Measurements from ENCODE around the gene APBA2.

APBA2 gene

GRCh38 chr15:28963711-28964081, 77.9 kb downstream of the APBA2 start:
- CTCF ChIA-PET = no interaction called here
- POLR2A ChIA-PET = no interaction called here
- TF ChIP-seq CTCF (IDR thresholded peaks at IDR 0.05; ENCODE audit: control extremely low read depth, extremely low read depth, low read depth, missing control alignments) = no peak
- no peak for DNase-seq (ENCODE audit: extremely low spot score)

- POLR2A ChIA-PET = no interaction called here
- TF ChIP-seq CTCF (IDR thresholded peaks at IDR 0.05; ENCODE audit: control extremely low read depth, extremely low read depth, low read depth, missing control alignments) = no peak
- CTCF ChIA-PET = no interaction called here
- DNase-seq (ENCODE audit: extremely low spot score) = no peak
These were observed 78.3 kb downstream of the APBA2 start for GRCh38 chr15:28964098-28964497.

- POLR2A ChIA-PET = no interaction called here
- TF ChIP-seq CTCF (IDR thresholded peaks at IDR 0.05; ENCODE audit: control extremely low read depth, extremely low read depth, low read depth, missing control alignments) = no peak
- CTCF ChIA-PET = no interaction called here
- no peak for DNase-seq (ENCODE audit: extremely low spot score)
These were observed 81.3 kb downstream of the APBA2 start for GRCh38 chr15:28967066-28967465.

GRCh38 chr15:28967990-28968389, 82.2 kb downstream of the APBA2 start:
- no peak for DNase-seq (ENCODE audit: extremely low spot score)
- ChIA-PET CTCF (no interaction called here), POLR2A (no interaction called here)

GRCh38 chr15:28969511-28970085, 83.8 kb downstream of the APBA2 start:
- ChIA-PET CTCF (no interaction called here), POLR2A (no interaction called here)
- no peak for DNase-seq (ENCODE audit: extremely low spot score)
- no peak for TF ChIP-seq CTCF (IDR thresholded peaks at IDR 0.05; ENCODE audit: control extremely low read depth, extremely low read depth, low read depth, missing control alignments)

More at GRCh38 chr15:28967990-28968389, 82.2 kb downstream of the APBA2 start:
- no peak for TF ChIP-seq CTCF (IDR thresholded peaks at IDR 0.05; ENCODE audit: control extremely low read depth, extremely low read depth, low read depth, missing control alignments)

- TF ChIP-seq CTCF (IDR thresholded peaks at IDR 0.05; ENCODE audit: control extremely low read depth, extremely low read depth, low read depth, missing control alignments) = no peak
- ChIA-PET POLR2A (no interaction called here), CTCF (interaction anchor here (0.8 to 1.3 kb wide), 4 partner anchors 8 to 17 kb away, joined by 3 read pairs; no protein-coding TSS in a partner anchor)
- no peak for DNase-seq (ENCODE audit: extremely low spot score)
These were observed 88.4 kb downstream of the APBA2 start for GRCh38 chr15:28974142-28974541.
